ENCODE measurements around the gene NKRF.

- no peak for TF ChIP-seq CTCF (IDR thresholded peaks at IDR 0.05; ENCODE audit: low read depth, low read length)
- TF ChIP-seq POLR2A (IDR thresholded peaks at IDR 0.05; ENCODE audit: extremely low read depth, insufficient read length): no peak
These were observed 16.4 kb downstream of the NKRF start for GRCh38 chrX:119589810-119590209.

Data from NB4 (cell line).